Smooth muscle cell (in vitro differentiated cells): ENCODE results near the gene ACADSB. TPM values are rescaled to one million over a fixed set of nuclear protein-coding genes. Genes with fewer than 3 reads are reported as not detected.

ENCODE experiments used
- DNase-seq: peaks from one replicate; lab custom pipeline; 2025; ENCODE audit not compliant: unreplicated experiment; lab: John Stamatoyannopoulos, UW
- H2AFZ ChIP-seq: fragments of 200-600 bp; sonication (generic); 2 replicates; pipeline ENCODE4 v1.6.0; 2016; ENCODE audit warnings: antibody characterized with exemption, low read depth, mild to moderate bottlenecking
- H3F3A ChIP-seq: fragments of 200-600 bp; sonication (generic); 2 replicates; pipeline ENCODE4 v1.6.0; 2017; ENCODE audit warnings: antibody characterized with exemption, low read depth
- H3K27ac ChIP-seq: fragments of 200-600 bp; sonication (generic); 2 replicates; pipeline ENCODE4 v1.5.1; 2016; ENCODE audit warnings: low read depth, mild to moderate bottlenecking
- H3K27me3 ChIP-seq: fragments of 200-600 bp; sonication (generic); 2 replicates; pipeline ENCODE4 v1.6.1; 2016; ENCODE audit warnings: low read depth, mild to moderate bottlenecking
- H3K36me3 ChIP-seq: fragments of 200-600 bp; sonication (generic); 2 replicates; pipeline ENCODE4 v1.5.1; 2016; ENCODE audit warnings: low read depth
- H3K4me1 ChIP-seq: fragments of 200-600 bp; sonication (generic); 2 replicates; pipeline ENCODE4 v1.5.1; 2016; ENCODE audit warnings: low read depth
- H3K4me2 ChIP-seq: fragments of 200-600 bp; sonication (generic); 2 replicates; pipeline ENCODE4 v1.6.0; 2016; ENCODE audit warnings: mild to moderate bottlenecking
- H3K4me3 ChIP-seq: fragments of 200-600 bp; sonication (generic); 2 replicates; pipeline ENCODE4 v1.5.1; 2016; ENCODE audit warnings: mild to moderate bottlenecking
- H3K79me2 ChIP-seq: fragments of 200-600 bp; sonication (generic); 2 replicates; pipeline ENCODE4 v1.6.0; 2016; ENCODE audit warnings: low read depth, mild to moderate bottlenecking
- H3K9ac ChIP-seq: fragments of 200-600 bp; sonication (generic); 2 replicates; pipeline ENCODE4 v1.6.0; 2016; ENCODE audit warnings: low read depth
- H3K9me3 ChIP-seq: fragments of 200-600 bp; sonication (generic); replicated peaks from 2 replicates; pipeline ENCODE4 v1.5.1; 2016; ENCODE audit warnings: low read depth
- H4K20me1 ChIP-seq: fragments of 200-600 bp; sonication (generic); 2 replicates; pipeline ENCODE4 v1.6.0; 2016; ENCODE audit warnings: low read depth
- WGBS: methylation state at CpG from one replicate; pipeline ENCODE4 v1.1.7; 2016; ENCODE audit warnings: low lambda C conversion rate; 5-methylcytosine and 5-hydroxymethylcytosine counted together
- polyA plus RNA-seq: library from polyadenylated mRNA; unstranded; fragments of >200 nt; fragmentation: Nextera tagmentation; extraction: Ambion mirVana; gene quantifications from 2 replicates; pipeline ENCODE4 v1.2.1, GENCODE V29; 2016
- total RNA-seq: library from RNA; depleted of rRNA; stranded (reverse); fragments of >200 nt; gene quantifications from 2 replicates; pipeline ENCODE4 v1.2.3, GENCODE V29; 2014
- TF ChIP-seq, protein P1 (sequence below): fragments of 200-600 bp; sonication (generic); IDR thresholded peaks from 2 replicates; pipeline ENCODE4 v1.5.1; 2017; ENCODE audit warnings: borderline replicate concordance, mild to moderate bottlenecking, antibody characterized with exemption; ENCODE audit not compliant: insufficient read depth, poor library complexity, severe bottlenecking

The ACADSB gene
- total and polyA plus RNA-seq, 2 experiments from 2014 or later = 2.9 to 3.2 TPM

GRCh38 chr10:123026302-123026701, 17.5 kb downstream of the ACADSB start:
- no peak overlapping the region for H3K4me2 ChIP-seq
- DNase-seq = no peak
- H3K36me3 ChIP-seq = no peaks in the 10 kb centered on the region
- no peaks in the 10 kb centered on the region for H3K9me3 ChIP-seq
- 73% methylated on average over 1 of the region's 1 CpG for WGBS
- no peak overlapping the region for H3K4me3 ChIP-seq
- no peaks in the 10 kb centered on the region for H3K27me3 ChIP-seq
- no peaks in the 10 kb centered on the region for H3F3A ChIP-seq
- no peaks in the 10 kb centered on the region for H3K4me1 ChIP-seq
- no peaks in the 10 kb centered on the region for H4K20me1 ChIP-seq
- H3K79me2 ChIP-seq = no peaks in the 10 kb centered on the region
- TF ChIP-seq, protein P1, sequence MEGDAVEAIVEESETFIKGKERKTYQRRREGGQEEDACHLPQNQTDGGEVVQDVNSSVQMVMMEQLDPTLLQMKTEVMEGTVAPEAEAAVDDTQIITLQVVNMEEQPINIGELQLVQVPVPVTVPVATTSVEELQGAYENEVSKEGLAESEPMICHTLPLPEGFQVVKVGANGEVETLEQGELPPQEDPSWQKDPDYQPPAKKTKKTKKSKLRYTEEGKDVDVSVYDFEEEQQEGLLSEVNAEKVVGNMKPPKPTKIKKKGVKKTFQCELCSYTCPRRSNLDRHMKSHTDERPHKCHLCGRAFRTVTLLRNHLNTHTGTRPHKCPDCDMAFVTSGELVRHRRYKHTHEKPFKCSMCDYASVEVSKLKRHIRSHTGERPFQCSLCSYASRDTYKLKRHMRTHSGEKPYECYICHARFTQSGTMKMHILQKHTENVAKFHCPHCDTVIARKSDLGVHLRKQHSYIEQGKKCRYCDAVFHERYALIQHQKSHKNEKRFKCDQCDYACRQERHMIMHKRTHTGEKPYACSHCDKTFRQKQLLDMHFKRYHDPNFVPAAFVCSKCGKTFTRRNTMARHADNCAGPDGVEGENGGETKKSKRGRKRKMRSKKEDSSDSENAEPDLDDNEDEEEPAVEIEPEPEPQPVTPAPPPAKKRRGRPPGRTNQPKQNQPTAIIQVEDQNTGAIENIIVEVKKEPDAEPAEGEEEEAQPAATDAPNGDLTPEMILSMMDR = no peak
- no peak overlapping the region for H3K27ac ChIP-seq
- H2AFZ ChIP-seq = no peak overlapping the region
- H3K9ac ChIP-seq = no peak overlapping the region

GRCh38 chr10:123027861-123028260, 19.1 kb downstream of the ACADSB start:
- no peaks in the 10 kb centered on the region for H3K4me1 ChIP-seq
- no peaks in the 10 kb centered on the region for H3K36me3 ChIP-seq
- H3F3A ChIP-seq = no peaks in the 10 kb centered on the region
- no peaks in the 10 kb centered on the region for H3K79me2 ChIP-seq
- TF ChIP-seq, protein P1 = no peak
- H3K4me2 ChIP-seq = no peak overlapping the region
- no peak for DNase-seq
- no peaks in the 10 kb centered on the region for H3K9me3 ChIP-seq
- H3K4me3 ChIP-seq = no peak overlapping the region
- no peak overlapping the region for H3K27ac ChIP-seq
- no peaks in the 10 kb centered on the region for H4K20me1 ChIP-seq
- no peak overlapping the region for H2AFZ ChIP-seq
- H3K9ac ChIP-seq = no peak overlapping the region
- no peaks in the 10 kb centered on the region for H3K27me3 ChIP-seq

DNA sequence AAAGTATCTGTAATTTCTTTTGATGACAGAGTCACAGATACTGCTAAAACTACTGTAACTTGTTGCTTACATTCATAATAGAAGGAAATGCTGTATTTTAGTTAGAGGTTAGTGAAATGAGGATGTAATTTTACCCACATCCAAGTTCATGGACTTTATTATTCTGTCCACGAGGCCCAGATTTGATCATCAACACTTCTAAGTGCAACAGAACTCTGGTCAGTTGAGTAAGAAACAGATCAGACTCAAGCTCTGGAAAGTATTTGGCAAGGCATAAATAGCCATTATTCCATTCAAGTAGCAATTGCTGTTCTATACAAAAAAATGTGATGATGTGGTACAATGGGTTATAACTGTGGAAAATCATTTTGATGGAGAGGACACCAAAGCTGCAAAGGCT, 22.3 kb downstream of the ACADSB start:
- H4K20me1 ChIP-seq = no peaks in the 10 kb centered on the region
- no peaks in the 10 kb centered on the region for H3K27me3 ChIP-seq
- H3K79me2 ChIP-seq = no peaks in the 10 kb centered on the region
- H3K4me3 ChIP-seq = no peak overlapping the region
- H3K4me1 ChIP-seq = no peaks in the 10 kb centered on the region
- no peaks in the 10 kb centered on the region for H3K9me3 ChIP-seq
- H3K4me2 ChIP-seq = no peak overlapping the region
- WGBS = 100% methylated on average over 1 of the region's 1 CpG
- no peak for DNase-seq
- no peak overlapping the region for H3K9ac ChIP-seq
- H2AFZ ChIP-seq = no peak overlapping the region
- H3K36me3 ChIP-seq = no peaks in the 10 kb centered on the region
- H3K27ac ChIP-seq = no peak overlapping the region
- TF ChIP-seq, protein P1 = no peak
- H3F3A ChIP-seq = no peaks in the 10 kb centered on the region

DNA sequence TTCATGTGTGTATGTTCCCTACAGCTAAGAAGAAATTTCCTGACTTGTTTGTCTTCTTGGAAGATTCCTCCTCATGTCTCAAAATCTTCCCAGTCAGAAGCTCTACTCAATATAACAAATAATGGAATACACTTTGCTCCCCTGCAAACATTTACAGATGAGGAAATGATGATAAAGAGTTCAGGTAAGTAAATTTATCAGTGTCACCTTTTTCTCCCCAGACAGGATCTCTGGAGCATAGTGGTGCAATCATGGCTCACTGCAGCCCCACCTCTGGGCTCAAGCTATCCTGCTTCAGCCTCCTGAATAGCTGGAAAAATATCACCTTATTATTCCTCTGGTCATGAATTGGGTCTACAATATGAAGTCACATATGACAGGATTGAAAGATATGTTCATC, 25.5 kb downstream of the ACADSB start:
- H4K20me1 ChIP-seq = no peaks in the 10 kb centered on the region

More for the DNA sequence above, 25.5 kb downstream of the ACADSB start:
- Histone ChIP-seq H3K9ac (no peak overlapping the region), H3K79me2 (no peaks in the 10 kb centered on the region), H3K4me3 (no peak overlapping the region), H3K4me2 (no peak overlapping the region), H2AFZ (no peak overlapping the region), H3F3A (no peaks in the 10 kb centered on the region), H3K9me3 (no peaks in the 10 kb centered on the region), H3K27ac (no peak overlapping the region), H3K4me1 (no peaks in the 10 kb centered on the region), H3K36me3 (no peaks in the 10 kb centered on the region), H3K27me3 (no peaks in the 10 kb centered on the region)
- no peak for DNase-seq
- TF ChIP-seq, protein P1 = no peak
